ENCODE measurements around the gene PRLR. TPM values are rescaled to one million over a fixed set of nuclear protein-coding genes. Genes with fewer than 3 reads are reported as not detected.

The PRLR gene
- total and polyA plus RNA-seq, 10 of the 15 experiments (the other 5 are each of a cell fraction or from before 2014, with no cell fraction given) = 0.03 to 8.1 (median 0.20) TPM

DNA sequence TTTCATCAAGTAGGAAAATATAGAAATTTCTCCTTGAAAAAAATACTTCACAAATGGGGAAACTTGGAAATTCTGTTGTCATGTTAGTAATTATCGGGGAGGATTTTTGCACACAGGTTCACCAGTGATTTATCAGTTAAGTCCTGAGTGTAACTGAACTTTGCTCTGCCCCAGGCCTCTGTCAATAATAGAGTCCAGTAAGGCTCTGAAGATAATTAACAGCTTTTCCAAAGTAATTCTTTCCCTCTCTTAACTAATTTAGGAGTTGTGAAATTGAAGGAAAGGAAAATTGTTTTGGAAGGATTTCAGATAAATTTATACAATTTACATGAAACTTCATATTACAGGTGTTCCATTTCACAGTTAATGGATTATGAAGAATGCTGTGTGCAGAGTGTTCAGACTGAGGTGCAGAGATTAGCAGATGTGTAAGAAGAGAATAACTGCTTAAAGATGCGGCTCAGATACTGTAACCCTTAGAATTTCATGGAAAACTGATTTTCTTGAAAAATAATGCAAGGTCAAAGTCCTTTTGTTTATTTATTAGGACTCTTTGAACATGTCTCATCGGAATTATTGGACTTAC is 179.7 kb downstream of the PRLR start:
- 45% methylated on average over 3 of the region's 3 CpGs for whole genome bisulfite sequencing (ENCODE audit: insufficient coverage, insufficient replicate concordance, low lambda C conversion rate, missing lambda C conversion rate)
- DNase-seq (ENCODE audit: low read depth, low spot score) (no peak), FAIRE-seq (no peak), ATAC-seq (no peak)
- H3K36me3 ChIP-seq (ENCODE audit: control insufficient read depth in 2 of 2, insufficient read depth in 2 of 2, low read length in 1 of 2) = no peaks in the 10 kb centered on the region
- BruUV-seq (replicated peaks) = no TSS peak
- in situ Hi-C loops (cut with MboI) (no loop called here), intact Hi-C loops (cut with micrococcal nuclease; ENCODE audit: unreplicated experiment) (no loop called here)
- H3K4me1 ChIP-seq (ENCODE audit: control insufficient read depth, insufficient read depth, low read length) = no peaks in the 10 kb centered on the region
- no peak overlapping the region for H2AFZ ChIP-seq (ENCODE audit: control insufficient read depth, low read depth, low read length)
- no peaks in the 10 kb centered on the region for H3K27me3 ChIP-seq (replicated peaks in 1 of 2; ENCODE audit: control insufficient read depth in 2 of 2, insufficient read depth in 2 of 2, low read length in 1 of 2)
- H3K79me2 ChIP-seq (ENCODE audit: control insufficient read depth, insufficient read depth, low read length) = no peaks in the 10 kb centered on the region
- CTCF ChIA-PET = no interaction called here
- no peaks in the 10 kb centered on the region for H4K20me1 ChIP-seq (ENCODE audit: control insufficient read depth, insufficient read depth)
- H3K27ac ChIP-seq (ENCODE audit: control insufficient read depth, insufficient read depth) = no peak overlapping the region
- TF ChIP-seq, protein P1, sequence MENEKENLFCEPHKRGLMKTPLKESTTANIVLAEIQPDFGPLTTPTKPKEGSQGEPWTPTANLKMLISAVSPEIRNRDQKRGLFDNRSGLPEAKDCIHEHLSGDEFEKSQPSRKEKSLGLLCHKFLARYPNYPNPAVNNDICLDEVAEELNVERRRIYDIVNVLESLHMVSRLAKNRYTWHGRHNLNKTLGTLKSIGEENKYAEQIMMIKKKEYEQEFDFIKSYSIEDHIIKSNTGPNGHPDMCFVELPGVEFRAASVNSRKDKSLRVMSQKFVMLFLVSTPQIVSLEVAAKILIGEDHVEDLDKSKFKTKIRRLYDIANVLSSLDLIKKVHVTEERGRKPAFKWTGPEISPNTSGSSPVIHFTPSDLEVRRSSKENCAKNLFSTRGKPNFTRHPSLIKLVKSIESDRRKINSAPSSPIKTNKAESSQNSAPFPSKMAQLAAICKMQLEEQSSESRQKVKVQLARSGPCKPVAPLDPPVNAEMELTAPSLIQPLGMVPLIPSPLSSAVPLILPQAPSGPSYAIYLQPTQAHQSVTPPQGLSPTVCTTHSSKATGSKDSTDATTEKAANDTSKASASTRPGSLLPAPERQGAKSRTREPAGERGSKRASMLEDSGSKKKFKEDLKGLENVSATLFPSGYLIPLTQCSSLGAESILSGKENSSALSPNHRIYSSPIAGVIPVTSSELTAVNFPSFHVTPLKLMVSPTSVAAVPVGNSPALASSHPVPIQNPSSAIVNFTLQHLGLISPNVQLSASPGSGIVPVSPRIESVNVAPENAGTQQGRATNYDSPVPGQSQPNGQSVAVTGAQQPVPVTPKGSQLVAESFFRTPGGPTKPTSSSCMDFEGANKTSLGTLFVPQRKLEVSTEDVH (IDR thresholded peaks at IDR 0.05; ENCODE audit: low read depth, partially characterized antibody) = no peak
- TF ChIP-seq SUZ12 (IDR thresholded peaks at IDR 0.05; ENCODE audit: unreplicated experiment) = no peak
- TF ChIP-seq POU2F2 (IDR thresholded peaks at IDR 0.05; ENCODE audit: borderline replicate concordance, low read depth, low read length) = no peak
- no peak for TF ChIP-seq RAD21 (IDR thresholded peaks at IDR 0.05; ENCODE audit: insufficient read depth, low read depth, low read length)
- no peak for TF ChIP-seq SIN3A (IDR thresholded peaks at IDR 0.05; ENCODE audit: low read depth, low read length)
- no peak for TF ChIP-seq SMARCA5 (IDR thresholded peaks at IDR 0.05)
- no peak for TF ChIP-seq SREBF1 (IDR thresholded peaks at IDR 0.05; ENCODE audit: low read length)
- TF ChIP-seq, protein P2, sequence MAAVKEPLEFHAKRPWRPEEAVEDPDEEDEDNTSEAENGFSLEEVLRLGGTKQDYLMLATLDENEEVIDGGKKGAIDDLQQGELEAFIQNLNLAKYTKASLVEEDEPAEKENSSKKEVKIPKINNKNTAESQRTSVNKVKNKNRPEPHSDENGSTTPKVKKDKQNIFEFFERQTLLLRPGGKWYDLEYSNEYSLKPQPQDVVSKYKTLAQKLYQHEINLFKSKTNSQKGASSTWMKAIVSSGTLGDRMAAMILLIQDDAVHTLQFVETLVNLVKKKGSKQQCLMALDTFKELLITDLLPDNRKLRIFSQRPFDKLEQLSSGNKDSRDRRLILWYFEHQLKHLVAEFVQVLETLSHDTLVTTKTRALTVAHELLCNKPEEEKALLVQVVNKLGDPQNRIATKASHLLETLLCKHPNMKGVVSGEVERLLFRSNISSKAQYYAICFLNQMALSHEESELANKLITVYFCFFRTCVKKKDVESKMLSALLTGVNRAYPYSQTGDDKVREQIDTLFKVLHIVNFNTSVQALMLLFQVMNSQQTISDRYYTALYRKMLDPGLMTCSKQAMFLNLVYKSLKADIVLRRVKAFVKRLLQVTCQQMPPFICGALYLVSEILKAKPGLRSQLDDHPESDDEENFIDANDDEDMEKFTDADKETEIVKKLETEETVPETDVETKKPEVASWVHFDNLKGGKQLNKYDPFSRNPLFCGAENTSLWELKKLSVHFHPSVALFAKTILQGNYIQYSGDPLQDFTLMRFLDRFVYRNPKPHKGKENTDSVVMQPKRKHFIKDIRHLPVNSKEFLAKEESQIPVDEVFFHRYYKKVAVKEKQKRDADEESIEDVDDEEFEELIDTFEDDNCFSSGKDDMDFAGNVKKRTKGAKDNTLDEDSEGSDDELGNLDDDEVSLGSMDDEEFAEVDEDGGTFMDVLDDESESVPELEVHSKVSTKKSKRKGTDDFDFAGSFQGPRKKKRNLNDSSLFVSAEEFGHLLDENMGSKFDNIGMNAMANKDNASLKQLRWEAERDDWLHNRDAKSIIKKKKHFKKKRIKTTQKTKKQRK (IDR thresholded peaks at IDR 0.05; ENCODE audit: low read depth, low read length) = no peak
- TF ChIP-seq RELA (IDR thresholded peaks at IDR 0.05; ENCODE audit: borderline replicate concordance, partially characterized antibody) = no peak
- TF ChIP-seq ZNF274 (IDR thresholded peaks at IDR 0.05; ENCODE audit: insufficient read depth, insufficient read length) = no peak
- TF ChIP-seq, protein P3, sequence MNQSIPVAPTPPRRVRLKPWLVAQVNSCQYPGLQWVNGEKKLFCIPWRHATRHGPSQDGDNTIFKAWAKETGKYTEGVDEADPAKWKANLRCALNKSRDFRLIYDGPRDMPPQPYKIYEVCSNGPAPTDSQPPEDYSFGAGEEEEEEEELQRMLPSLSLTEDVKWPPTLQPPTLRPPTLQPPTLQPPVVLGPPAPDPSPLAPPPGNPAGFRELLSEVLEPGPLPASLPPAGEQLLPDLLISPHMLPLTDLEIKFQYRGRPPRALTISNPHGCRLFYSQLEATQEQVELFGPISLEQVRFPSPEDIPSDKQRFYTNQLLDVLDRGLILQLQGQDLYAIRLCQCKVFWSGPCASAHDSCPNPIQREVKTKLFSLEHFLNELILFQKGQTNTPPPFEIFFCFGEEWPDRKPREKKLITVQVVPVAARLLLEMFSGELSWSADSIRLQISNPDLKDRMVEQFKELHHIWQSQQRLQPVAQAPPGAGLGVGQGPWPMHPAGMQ (IDR thresholded peaks at IDR 0.05; ENCODE audit: borderline replicate concordance) = no peak
- no peak for TF ChIP-seq POLR2AphosphoS2 (IDR thresholded peaks at IDR 0.05; ENCODE audit: low read depth, low read length)
- POLR2A ChIA-PET = no interaction called here
- RAD21 ChIA-PET (ENCODE audit: unreplicated experiment) = no interaction called here
- H3K4me2 ChIP-seq (ENCODE audit: control insufficient read depth, insufficient read depth) = no peak overlapping the region
- no peaks in the 10 kb centered on the region for H3K9me3 ChIP-seq (replicated peaks; ENCODE audit: control insufficient read depth, insufficient read depth, low read length)
- SMC1A ChIA-PET (ENCODE audit: uncharacterized antibody, unreplicated experiment) = no interaction called here
- no peak overlapping the region for H3K4me3 ChIP-seq
- H3K9ac ChIP-seq (ENCODE audit: control insufficient read depth, insufficient read depth, low read length) = no peak overlapping the region
